Measurements from ENCODE around the gene APOM.

- TF ChIP-seq CTCF (IDR thresholded peaks at IDR 0.05; ENCODE audit: low read depth, low read length): no peak
- no peak for TF ChIP-seq POLR2A (IDR thresholded peaks at IDR 0.05; ENCODE audit: extremely low read depth, insufficient read length)
Observed at GRCh38 chr6:31621320-31621939, 34.3 kb upstream of the APOM start.
